ENCODE results near the gene KCNC4.
A peak's percentile ranks its signal among the peaks of the same experiment; 100 is the strongest.

The KCNC4 gene

DNA sequence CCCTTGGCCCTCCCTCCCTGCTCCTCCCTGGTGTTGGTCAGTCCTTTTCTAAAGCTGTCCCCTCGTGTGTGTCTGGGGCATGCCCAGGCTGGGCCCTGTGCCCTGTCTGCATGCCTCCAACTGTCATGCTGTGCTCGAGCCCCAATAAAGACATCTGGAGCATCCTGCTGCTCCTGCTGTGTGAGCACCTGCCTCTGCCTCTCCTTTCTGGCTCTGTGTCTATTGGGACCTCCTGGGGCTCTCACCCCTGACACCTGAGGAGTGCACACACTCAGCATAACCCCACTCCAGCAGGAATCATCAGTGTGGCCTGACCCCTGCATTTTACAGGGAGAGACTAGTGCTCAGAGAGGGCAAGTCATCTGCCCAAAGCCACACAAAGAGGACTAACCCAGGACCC lies 23.7 kb downstream of the KCNC4 start:
- no peak for DNase-seq

DNA sequence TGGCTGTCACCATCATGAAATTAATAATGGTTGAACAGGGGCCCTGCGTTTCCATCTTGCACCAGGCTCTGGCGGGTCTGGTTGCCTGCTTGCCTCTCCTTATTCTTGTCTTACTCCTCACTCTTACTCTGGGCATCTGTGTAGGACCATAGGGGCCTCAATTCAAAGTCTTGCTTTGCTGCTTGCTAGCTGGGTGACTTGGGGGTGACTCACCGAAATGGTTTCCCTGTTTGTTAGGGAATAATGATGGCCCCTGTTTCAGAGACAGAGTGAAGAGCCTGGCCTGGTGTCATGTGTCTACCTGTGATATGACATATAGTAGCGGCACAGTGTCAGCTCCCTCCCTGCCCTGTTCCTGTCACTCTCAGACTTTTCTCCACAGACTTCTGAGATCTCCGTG lies 24.6 kb downstream of the KCNC4 start:
- no peak for DNase-seq

DNA sequence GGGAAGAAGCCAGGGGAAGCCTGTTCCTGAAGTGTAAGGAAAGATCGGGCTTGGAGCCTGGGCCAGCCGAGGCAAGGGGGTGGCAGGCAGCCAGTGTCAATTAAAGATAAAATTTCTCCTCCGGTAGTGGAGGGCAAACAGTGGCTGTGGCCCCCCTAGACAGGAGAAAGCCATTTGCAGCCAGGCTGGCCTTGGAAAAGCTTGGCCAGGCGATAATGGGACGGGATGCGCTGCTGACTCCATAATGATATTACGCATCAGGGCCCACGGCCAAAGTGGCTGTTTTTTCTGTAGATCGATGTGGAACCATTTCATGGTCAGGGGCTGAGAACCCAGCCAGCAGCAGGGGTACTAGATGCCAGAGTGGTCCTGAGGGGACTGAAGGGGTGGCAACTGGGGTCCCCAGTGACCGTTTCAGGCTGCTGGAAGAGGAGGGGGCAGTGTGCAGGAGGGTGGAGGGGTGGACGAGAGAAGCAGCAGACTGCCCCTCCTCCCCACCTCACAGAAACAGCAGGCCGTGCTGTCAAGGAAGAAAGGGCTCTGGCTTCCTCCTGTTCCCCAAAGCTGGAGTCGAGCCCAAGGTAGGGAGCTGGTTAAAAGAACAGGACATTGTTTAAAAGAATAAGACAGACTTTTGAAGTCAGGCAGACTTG lies 25.2 kb downstream of the KCNC4 start:
- DNase-seq: no peak

DNA sequence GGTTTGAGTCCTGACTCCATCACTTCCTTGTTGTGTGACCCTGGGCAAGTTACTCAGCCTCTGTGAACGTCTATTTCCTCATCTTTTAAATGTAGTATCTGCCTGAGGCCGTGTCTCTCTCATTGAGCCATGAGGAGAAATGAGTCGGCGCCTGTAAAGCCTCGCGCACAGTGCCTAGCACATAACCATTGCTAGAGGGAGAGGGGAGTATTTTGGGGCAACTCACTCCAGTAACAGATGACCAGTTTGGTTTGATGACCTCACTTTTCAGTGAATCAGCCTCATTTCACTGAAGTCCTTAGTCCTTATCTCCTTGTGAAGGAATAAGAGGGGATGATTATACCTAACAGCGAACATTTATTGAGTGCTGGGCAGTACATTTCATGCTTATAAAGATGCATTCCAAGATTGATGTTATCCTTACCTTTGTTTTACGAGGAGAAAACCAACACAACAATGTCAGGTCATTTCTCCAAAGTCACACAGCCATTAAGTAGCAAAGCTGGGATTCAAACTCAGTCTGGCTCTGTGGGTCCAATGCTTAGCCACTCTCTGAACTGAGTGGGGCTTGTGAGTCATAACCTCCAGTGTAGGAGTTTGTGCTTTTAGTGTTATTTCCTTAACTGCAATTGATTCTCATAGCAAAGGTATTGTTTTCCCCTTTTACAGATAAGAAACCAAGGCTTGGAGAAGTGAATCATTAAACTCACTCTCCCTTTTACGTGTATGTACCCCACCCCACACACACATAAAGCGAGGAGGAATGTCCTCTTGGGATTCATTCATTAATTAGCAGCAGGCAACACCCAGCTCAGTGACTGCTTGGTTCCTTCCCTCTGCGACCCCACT lies 25.9 kb downstream of the KCNC4 start:
- DNase-seq: peak; percentile 57

DNA sequence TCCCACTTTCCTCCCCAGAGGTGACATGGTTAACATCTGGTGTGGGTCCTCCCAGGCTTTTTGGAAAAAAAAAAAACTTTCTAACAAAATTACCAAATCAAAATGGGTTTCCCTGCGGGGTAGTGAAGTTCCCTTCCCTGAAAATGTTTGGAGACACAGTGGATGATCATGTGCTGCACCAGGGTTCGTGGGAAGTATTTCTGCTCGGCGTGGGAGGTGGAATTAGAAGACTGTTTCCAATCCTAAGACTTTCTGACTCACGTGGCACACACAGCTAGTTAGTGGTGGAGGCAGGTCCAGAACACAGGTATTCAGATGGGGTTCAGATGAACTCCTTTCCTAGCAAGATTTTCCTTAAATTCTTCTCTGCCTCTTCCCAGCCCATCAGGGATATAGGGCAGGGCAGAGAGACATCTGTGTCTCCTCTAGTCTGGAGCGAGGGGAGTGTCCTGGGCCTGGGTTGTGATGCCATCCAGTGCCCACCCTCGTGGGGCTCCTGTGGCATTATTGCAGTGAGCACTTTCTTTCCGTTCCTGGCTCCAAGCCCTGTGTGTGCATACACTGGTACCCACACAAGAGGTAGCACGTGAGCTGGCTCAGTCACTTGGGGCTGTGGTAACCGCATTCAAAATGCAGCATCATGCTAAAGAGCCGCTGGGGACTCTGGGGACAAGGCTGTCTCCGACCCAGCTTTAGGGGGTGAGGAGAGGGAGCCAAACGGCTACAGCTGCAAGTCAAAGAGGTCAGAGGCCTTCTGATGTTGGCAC lies 27.5 kb downstream of the KCNC4 start:
- peak; percentile 6 for DNase-seq

DNA sequence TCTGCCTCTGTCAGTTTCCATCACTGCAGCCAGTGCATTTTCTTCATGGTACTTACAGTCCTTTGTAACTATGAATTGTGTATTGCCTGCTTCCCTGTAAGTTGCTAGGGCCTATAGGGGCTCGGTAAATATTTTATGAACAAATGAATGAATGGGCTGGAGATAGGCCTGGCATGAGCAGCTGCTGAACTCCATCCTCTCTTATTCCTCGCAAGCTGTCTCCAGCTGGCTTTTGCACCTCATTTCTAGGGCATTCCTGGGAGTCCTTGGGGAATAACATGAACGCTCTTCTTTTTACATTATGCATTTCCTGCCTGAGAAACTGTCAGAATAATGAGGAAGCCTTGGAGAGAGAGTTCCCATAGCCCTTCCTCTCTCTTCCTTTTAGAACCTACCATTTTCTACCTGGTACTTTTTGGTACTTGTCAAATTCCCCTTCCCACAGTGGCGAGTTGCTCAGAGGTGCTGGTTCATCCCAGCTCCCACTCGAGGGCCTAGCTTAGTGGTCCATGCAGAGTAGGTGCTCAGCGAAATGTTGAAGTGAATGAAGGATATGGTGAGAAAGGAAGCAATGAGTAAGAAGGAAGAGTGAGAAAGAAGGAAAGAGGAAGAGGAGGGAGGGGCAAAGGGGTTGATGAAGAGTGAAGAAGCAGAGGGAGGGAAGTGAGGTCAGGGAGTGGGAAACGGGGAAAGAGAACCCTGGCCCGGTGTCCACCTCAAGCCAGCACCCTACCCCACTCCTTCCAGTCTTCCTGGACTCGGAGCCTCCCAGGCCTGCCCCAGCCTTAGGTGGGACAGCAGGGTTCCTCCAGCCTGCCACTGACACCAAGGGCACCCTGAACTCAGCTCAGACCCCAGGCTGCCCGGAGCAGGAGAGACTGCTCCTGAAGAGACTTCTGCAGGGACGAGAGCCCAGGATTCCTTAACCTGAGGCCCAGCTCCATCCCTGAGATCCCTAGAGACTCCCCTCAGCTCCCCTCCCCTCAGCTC lies 29.6 kb downstream of the KCNC4 start:
- DNase-seq: no peak

DNA sequence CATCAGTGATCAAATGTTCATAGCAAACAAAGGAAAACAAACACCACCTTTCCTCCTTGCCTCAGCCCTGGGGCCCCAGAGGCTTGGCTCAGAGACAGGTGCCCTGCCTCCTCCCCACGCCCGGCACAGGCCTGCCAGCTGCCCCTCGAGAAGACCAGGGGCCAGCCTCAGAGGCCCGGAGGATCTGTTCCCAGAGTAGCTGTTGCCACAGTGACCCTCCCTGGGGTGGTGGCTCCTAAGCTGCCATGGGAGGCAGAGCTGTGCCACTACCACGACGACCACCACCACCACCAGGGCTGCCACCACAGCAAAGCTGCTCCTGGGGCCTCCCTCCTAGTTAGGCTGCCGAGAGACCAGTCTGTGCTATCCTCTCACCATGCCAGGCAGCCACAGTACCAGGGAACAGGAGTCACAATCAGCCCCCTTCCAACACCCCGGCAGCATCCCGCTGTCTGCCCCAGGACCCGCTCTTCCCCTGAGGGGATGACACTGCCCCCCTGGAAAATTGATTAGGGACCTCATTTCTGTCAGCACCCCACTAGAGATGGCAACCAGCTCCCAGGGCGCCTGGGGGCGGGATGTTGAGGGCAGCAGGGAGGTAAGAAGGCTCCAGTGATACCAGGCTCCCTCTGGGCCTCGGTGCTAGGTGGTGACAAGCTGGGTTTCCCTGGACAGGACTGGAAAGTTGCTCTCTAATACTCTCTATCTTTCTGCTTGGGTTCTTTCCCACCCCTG lies 30.5 kb downstream of the KCNC4 start:
- DNase-seq: no peak

DNA sequence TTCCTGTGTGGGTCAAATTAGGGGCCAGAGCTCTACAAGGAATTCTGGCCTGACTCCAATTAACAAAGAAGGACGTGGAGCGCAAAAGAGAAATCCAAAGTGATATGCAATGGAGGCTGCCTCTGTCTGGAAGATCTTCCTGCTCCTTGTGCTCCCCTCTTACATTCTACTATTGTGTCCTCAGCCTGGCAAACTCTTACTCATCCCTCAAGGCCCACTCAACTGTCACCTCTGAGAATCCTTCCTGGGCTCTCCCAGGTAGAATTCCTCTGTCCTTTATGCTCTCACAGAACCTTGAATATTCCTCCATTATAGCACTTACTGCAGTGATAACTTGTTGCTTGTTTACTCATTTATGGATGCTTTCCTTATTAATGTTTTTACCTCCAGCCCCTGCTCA lies 31.4 kb downstream of the KCNC4 start:
- no peak for DNase-seq

DNA sequence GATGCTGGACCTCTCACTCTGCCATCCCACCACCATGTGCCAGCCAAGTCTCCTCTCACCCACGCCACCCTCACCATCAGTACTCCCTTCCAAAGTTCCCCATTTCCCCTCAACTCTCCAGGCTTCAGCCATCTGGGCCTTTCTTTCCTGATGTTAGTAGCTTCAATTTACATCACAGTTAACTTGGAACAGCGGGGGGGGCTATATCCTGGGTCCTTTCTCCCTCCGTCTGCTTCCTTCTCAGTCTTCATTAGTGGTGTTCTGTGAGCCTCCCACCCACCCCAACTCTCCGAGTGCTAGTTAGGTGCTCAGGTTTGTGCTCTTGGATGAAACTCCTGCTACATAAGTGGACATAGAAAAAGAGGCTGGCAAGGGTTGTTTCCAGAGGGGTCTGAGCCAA lies 31.9 kb downstream of the KCNC4 start:
- DNase-seq: no peak

DNA sequence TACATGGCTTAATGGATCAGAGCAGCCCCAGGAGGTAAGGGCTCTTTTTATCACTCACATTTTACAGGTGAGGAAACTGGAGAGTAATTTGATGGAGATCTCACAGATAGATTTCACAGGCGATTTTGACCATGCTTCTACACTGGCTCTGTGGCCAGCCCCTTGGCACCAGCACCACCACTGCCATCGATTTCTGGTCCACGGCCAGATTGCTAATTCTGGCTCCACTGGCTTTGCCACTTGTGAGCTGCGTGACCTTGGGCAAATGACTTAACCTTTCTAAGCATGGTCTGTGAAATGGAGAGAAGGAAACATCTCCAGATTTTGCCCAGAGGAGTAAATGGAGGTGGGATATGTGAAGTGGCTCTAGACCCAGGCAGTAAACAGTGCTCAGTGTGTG lies 32.6 kb downstream of the KCNC4 start:
- DNase-seq: no peak

DNA sequence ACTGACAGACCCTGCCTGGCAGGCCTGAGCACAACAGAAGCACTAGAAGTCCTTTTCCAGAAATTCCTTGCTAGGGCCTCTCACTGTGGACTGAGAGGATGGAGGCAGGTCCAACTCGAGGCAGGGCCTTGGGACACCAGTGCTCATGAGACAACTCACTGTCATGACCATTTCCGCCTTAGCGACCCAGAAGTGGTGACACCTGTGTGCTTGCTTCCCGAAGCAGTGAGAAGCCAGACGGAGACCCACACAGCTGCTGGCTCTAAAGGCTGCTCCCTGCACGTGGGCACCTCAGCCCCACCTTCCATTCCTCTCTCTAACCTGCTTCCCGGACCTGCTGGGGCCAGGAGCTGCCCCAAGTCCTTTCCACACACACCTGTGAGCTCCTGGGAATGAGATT lies 33.0 kb downstream of the KCNC4 start:
- no peak for DNase-seq

DNA sequence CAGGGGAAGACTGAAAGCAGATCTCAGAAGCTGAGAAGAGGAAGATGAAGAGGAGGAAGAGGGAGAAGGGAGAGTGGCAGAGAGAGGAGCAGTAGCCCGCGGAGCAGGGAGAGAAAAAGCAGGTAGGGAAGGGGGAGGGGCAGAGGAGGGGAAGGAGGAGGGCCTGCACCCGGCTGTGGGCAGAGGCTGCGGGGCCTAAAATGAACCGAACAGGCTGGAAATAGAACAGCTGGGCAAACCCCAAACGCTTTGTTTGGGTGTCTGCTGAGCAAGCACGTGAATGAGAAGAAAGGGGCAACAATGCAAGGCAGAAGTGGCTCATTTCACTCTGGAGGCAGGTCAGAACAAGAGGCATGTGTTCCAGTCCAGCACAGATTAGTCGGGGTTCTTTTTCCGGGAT lies 33.5 kb downstream of the KCNC4 start:
- peak; percentile 55 for DNase-seq

DNA sequence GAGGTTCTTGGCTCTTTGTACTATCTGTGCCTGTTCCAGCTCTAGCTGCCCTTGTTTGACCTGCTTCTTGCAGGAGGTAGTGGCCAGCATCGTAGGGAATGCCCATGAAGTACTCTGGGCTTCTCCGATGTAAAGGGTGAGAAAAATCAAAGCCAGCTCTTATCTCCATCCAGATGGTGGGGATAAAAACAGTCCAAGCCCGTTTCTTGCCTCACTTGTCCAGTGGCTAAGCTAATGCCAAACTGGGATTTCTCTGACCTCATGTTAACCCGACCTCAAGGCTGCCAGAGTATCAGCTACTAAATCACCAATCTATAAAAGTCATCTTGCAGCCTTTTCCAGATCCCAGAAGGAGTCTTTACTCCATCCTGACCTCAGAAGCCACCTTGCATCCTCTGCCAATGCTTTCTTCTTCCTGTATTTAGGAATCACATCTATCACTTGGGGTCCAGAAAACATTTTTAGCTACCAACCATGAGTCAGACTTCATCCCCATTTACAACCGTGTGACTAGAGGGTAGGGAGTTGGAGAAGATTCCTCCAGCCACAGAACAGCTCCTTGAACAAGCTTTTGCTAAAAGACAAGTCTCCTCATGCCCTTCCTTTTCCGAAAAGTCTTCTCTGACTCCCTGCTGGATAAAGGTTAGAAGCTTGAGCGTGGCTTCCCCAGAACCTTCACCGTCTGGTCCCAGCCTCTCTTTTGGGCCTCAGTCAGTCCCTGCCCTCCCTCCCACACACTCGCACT lies 35.9 kb downstream of the KCNC4 start:
- DNase-seq: no peak

DNA sequence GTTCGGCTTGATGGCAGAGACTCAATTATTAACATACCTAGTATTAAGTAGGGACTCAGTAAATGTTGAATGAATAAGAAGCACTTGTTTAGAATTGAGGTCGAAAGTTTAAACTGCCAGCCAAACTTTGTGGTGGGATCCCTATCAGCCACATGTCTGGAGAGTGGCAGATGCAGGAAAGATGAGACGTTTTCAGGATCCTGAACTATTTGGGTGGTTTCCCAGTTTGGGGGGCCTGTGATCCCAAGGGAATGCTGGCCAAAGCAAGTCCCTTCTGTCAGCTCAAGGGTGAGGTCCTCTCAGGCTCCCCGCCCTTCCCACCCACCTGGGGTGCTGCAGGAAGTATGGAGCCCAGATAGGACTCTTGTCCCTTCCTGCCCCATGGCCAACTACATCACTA lies 38.6 kb downstream of the KCNC4 start:
- no peak for DNase-seq

DNA sequence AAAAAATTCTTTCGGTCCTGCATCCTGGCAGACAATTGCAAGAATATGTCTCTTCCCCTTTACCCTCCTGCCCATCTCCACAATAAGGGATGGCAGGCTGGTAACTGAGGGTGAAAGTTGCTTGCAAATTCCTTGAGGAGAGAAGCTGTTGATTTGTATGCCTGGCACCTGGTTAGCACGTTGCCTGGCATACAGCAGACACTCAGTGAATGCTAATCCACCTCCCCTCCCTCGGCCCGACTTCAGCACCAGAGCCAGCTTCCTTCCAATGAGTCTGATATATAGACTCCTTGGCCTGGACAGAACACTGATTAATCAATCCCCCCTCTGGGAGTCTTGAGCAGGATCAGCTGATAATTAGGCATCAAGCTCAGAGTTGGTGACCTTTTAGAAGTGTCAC lies 39.1 kb downstream of the KCNC4 start:
- no peak for DNase-seq

DNA sequence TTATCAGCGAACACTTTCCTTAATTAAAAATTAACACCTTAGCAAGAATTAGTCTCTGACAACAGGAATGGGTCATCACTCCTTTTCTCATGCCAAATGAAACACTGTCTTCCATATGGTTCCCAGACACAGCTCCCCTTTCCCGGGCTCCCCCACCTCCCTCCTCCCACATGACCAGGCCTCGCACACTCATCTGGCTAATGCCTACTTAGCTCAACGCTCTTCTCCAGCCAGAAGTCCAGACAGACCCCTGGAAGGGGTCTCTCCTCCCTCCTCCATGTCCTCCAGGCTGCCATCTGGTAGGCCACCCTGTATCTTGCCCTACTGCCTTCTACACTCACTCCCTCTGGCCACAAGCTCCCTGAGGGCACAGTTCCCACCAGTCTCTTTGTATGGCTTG lies 39.9 kb downstream of the KCNC4 start:
- no peak for DNase-seq

DNA sequence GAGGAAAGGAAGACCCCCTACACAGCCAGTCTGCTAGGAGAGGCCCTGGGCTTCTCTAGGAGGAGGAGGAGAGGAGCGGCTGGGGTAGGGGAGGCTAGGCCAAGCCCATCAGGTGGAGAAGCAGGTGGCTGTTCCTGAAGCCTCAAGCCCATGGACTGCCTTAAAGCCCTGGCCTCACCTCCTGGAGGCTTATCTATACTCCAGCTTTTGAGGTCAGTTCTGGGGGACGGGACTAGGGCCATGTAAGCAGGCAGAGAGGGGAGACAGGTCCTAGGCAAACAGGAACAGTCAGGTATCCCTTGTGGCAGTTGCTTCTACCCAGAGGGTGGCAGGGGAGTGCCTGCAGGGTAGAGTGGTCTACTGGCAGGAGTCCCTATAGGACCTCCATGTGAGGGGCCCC lies 40.6 kb downstream of the KCNC4 start:
- no peak for DNase-seq

DNA sequence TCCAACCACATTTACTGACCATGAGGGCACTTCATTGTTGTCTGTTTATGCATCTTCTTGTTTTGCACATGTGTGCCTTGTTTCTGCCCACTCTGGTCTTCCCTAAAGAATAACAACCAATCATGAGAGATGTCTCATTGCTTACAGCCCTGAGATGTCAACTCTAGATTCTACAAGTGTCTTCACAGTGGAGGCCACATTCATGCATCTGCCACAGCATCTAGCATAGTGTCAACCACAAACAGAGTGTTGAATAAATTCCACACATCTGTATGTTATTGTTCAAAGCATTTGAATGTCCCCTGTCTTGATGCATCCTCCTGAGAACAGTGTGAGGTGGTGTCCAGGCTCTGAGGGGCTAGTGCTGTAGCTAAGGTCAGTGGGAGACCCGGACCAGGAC lies 43.1 kb downstream of the KCNC4 start:
- DNase-seq: no peak

DNA sequence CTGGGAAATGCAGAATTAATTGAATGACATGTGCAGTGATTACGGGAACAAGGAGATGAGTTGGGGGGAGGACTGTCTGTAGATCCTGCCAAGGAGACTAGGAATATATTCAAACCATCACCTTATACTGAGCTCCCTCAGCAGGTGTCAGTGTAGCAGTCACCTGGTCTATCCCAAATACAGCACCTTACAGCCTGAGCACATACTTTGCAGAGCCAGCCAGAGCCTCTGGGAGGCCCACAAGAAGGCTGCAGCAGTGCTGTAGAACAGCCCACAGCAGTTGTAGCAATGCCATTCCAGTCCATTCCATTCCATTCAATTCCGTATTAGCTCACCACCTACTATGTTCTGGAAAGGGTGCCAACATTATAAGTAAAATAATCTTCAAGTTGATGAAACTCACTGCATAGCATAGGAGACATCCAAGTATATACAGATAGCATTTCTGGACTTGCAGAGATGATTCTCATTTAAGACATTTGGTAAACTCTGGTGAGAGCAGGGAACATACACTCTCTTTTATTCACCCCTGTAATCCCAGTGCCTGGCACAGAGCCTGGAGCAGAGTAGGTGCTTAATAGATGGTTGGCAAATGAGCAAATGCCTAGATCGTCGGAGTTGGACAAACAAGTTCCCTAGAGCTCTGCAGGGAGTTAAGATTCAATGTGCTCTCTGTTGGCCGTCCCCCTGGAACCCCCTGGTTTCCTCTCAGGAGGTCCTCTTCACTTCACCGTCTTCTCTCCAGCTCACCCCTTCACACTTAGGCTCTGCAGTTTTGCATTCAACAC lies 44.7 kb downstream of the KCNC4 start:
- DNase-seq: no peak

DNA sequence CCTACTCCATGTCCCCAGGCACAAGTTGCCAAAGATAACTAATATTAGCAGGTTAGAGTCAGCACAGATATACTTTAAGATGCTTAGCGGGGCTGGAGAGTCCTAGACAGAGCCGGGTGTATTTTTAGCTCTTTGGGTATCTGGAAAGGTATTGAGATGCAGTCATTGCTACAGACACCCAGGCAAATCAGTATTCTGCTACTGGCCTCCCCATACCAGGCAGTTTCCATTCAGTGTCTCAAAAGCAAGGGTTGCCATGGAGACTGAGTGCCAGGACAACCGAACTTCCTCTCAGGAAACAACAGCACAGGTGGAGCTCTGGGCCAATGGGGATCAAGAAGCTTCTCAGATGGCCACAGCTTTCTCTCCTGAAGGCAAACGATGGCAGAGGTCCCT lies 45.3 kb downstream of the KCNC4 start:
- peak; percentile 20 for DNase-seq
